Left lung (tissue), 10 donors: ENCODE results near the gene CLDND1. TPM values are rescaled to one million over a fixed set of nuclear protein-coding genes. Genes with fewer than 3 reads are reported as not detected.

Experiments
- ATAC-seq: fragments of 200-7000 bp; cut with Tn5 transposase; one replicate; pipeline ENCODE4 v1.9.1; 2020; ENCODE audit warnings: moderate library complexity
- DNase-seq, 4 donors: peaks; one replicate each; pipeline ENCODE4 v3.0.0-alpha.2; 2013 to 2020
- H3K27ac ChIP-seq, 2 donors: fragments of 200-600 bp; sonication (generic) in 1 of 2; one replicate each; pipeline versions ENCODE4 v1.5.0 to v1.8.0; 2020 to 2021
- H3K27me3 ChIP-seq, 2 donors: fragments of 200-600 bp; sonication (generic) in 1 of 2; one replicate each; pipeline versions ENCODE4 v1.5.0 to v1.8.0; 2020 to 2021
- H3K36me3 ChIP-seq, 2 donors: fragments of 200-600 bp; sonication (generic) in 1 of 2; one replicate each; pipeline versions ENCODE4 v1.5.0 to v1.8.0; 2020 to 2021
- H3K4me1 ChIP-seq, 2 donors: fragments of 200-600 bp; one replicate each; pipeline ENCODE4 v1.8.0; 2021
- H3K4me3 ChIP-seq, 2 donors: fragments of 200-600 bp; sonication (generic) in 1 of 2; one replicate each; pipeline versions ENCODE4 v1.5.0 to v1.8.0; 2020 to 2021; ENCODE audit warnings: mild to moderate bottlenecking in 1 of 2
- H3K9me3 ChIP-seq, 2 donors: fragments of 200-600 bp; sonication (generic) in 1 of 2; one replicate each; pipeline versions ENCODE4 v1.5.0 to v1.8.0; 2020 to 2021
- intact Hi-C, 2 donors: fragments of 100-400 bp; cut with DNase I; formaldehyde crosslinking; loops; one replicate each; pipeline versions ENCODE4 v1.11.2 to v1.14.2; 2022
- polyA plus RNA-seq, 6 donors: library from polyadenylated mRNA; unstranded; fragments of 120-200 nt; gene quantifications; one replicate each; pipeline ENCODE4 v1.2.1, GENCODE V29; 2013; ENCODE audit not compliant: insufficient read length in 6 of 6
- total RNA-seq, 2 donors: library from RNA; stranded (reverse); fragmentation: NEBNext Ultra II Directional; extraction: Animal tissue kit (Norgen Biotek cat#: 25700); gene quantifications; one replicate each; pipeline ENCODE4 v1.2.1, GENCODE V29; 2021
- TF ChIP-seq, protein P1 (sequence below), 2 donors: fragments of 200-600 bp; sonication (generic) in 1 of 2; IDR thresholded peaks; one replicate each; pipeline versions ENCODE4 v1.5.0 to v1.8.0; 2021; ENCODE audit warnings: antibody characterized with exemption in 2 of 2
- donor health status: DM: no; HTN: yes; CAD: no.
- donor health status: DM: no; HTN: no; CAD: no.

Gene CLDND1
- total and polyA plus RNA-seq, 8 donors, result 74.8 to 187 (median 137) TPM

DNA sequence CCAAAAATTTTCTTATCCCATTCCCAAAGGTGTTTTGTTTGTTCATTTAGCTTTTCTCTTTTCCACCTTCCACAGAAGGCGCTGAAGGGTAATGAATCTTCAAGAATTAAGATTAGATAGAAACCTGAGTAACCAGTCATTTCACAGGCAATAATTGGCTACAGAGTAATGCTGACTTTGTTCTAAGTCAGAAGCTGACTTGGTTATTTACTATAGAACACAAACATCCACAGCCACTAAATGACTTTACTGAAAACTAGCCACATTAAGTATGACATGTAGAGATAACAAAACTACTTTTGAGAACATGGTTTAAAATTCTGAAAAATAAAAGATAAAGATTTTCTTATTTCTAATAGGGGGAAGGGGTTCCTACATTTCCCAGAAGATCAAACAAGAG is 7.8 kb downstream of the CLDND1 start:
- H3K36me3 ChIP-seq, result peaks cover 0 to 80% of the 10 kb centered on the region in 2 donors
- intact Hi-C loops, result no loop called here
- no peak overlapping the region for H3K27ac ChIP-seq
- H3K4me1 ChIP-seq, result peaks cover 0 to 10% of the 10 kb centered on the region in 2 donors
- TF ChIP-seq, protein P1, sequence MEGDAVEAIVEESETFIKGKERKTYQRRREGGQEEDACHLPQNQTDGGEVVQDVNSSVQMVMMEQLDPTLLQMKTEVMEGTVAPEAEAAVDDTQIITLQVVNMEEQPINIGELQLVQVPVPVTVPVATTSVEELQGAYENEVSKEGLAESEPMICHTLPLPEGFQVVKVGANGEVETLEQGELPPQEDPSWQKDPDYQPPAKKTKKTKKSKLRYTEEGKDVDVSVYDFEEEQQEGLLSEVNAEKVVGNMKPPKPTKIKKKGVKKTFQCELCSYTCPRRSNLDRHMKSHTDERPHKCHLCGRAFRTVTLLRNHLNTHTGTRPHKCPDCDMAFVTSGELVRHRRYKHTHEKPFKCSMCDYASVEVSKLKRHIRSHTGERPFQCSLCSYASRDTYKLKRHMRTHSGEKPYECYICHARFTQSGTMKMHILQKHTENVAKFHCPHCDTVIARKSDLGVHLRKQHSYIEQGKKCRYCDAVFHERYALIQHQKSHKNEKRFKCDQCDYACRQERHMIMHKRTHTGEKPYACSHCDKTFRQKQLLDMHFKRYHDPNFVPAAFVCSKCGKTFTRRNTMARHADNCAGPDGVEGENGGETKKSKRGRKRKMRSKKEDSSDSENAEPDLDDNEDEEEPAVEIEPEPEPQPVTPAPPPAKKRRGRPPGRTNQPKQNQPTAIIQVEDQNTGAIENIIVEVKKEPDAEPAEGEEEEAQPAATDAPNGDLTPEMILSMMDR (IDR thresholded peaks at IDR 0.05), result no peak
- DNase-seq, result no peak
- H3K4me3 ChIP-seq, result no peak overlapping the region
- ATAC-seq, result no peak
- H3K27me3 ChIP-seq, result no peaks in the 10 kb centered on the region
- no peaks in the 10 kb centered on the region for H3K9me3 ChIP-seq

DNA sequence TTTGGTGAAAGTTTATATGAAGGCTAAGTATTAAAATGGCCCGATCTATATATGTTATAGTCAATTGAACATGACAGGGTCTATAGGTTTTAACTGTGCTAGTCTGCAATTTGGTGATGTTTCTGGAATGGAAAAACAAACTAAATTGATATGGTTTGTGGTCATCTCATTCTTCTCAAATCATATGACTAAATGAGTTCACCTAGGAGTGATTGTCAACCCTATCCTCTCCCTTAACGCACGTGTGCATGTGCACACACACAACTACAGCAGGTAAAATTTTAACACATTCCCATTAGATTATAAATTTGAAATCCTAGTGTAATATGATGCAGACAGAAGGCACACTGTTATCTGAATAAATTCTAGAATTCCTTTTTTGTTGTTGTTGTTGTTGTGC is 9.0 kb downstream of the CLDND1 start:
- Histone ChIP-seq H3K4me1 (peaks cover 0 to 1% of the 10 kb centered on the region in 2 donors), H3K27me3 (no peaks in the 10 kb centered on the region), H3K9me3 (no peaks in the 10 kb centered on the region), H3K4me3 (no peak overlapping the region), H3K36me3 (peaks cover 0 to 69% of the 10 kb centered on the region in 2 donors), H3K27ac (no peak overlapping the region)
- intact Hi-C loops, result no loop called here
- DNase-seq, result no peak
- TF ChIP-seq, protein P1 (IDR thresholded peaks at IDR 0.05), result no peak
- ATAC-seq, result no peak

- no peak overlapping the region for H3K27ac ChIP-seq
- H3K4me3 ChIP-seq, result no peak overlapping the region
- no peaks in the 10 kb centered on the region for H3K9me3 ChIP-seq
- no peak for DNase-seq
- intact Hi-C loops, result no loop called here
- TF ChIP-seq, protein P1 (IDR thresholded peaks at IDR 0.05), result no peak
- peaks cover 0 to 63% of the 10 kb centered on the region in 2 donors for H3K36me3 ChIP-seq
- H3K27me3 ChIP-seq, result no peaks in the 10 kb centered on the region
- no peak for ATAC-seq
- H3K4me1 ChIP-seq, result no peaks in the 10 kb centered on the region
Observed at GRCh38 chr3:98513091-98513511, 9.6 kb downstream of the CLDND1 start.

GRCh38 chr3:98512576-98512975 is 10.1 kb downstream of the CLDND1 start:
- intact Hi-C loops, result no loop called here
- no peak for ATAC-seq

DNA sequence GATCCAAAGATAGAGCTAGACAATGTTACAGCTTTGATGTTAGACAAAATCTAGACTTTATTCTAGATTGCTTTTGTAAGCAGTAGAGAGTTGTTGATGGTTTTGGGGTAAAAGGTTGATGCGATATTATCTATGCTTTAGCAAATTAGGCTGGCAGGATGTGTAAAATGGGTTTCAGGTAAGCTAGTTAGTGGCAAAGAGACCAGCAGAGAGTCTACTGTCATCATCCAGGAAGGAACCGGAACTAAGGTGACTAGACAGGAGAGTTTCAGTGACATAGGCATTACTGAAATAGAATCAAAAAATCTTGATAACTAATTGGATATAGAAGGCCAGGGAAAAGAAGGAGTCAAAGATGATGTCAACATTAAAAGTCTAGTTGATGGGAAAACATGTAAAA is 14.1 kb downstream of the CLDND1 start:
- intact Hi-C loops, result no loop called here
- no peak for ATAC-seq
- H3K4me3 ChIP-seq, result no peak overlapping the region
- DNase-seq, result no peak
- TF ChIP-seq, protein P1 (IDR thresholded peaks at IDR 0.05), result no peak
- H3K36me3 ChIP-seq, result peaks cover 0 to 18% of the 10 kb centered on the region in 2 donors
- no peaks in the 10 kb centered on the region for H3K27me3 ChIP-seq
- no peaks in the 10 kb centered on the region for H3K4me1 ChIP-seq
- H3K27ac ChIP-seq, result no peak overlapping the region
- H3K9me3 ChIP-seq, result no peaks in the 10 kb centered on the region

More at GRCh38 chr3:98512576-98512975, 10.1 kb downstream of the CLDND1 start:
- Histone ChIP-seq H3K9me3 (no peaks in the 10 kb centered on the region), H3K27ac (no peak overlapping the region), H3K27me3 (no peaks in the 10 kb centered on the region), H3K4me1 (no peaks in the 10 kb centered on the region), H3K36me3 (peaks cover 0 to 57% of the 10 kb centered on the region in 2 donors), H3K4me3 (no peak overlapping the region)
- DNase-seq, result no peak
- TF ChIP-seq, protein P1 (IDR thresholded peaks at IDR 0.05), result no peak
